WI38 (cell line): Measurements from ENCODE around the gene OTUD6A.

Experiments used
- H3K4me3 ChIP-seq: 2 replicates; pipeline ENCODE4 v1.5.1; 2011; ENCODE audit warnings: low read depth, mild to moderate bottlenecking, control low read depth, low read length
- CTCF ChIP-seq: IDR thresholded peaks from 2 replicates; pipeline ENCODE4 v1.5.1; 2012; ENCODE audit warnings: low read depth, mild to moderate bottlenecking, control low read depth, low read length

The OTUD6A gene

GRCh38 chrX:70038515-70038914 lies 23.7 kb upstream of the OTUD6A start:
- H3K4me3 ChIP-seq = no peak overlapping the region
- TF ChIP-seq CTCF = no peak

- TF ChIP-seq CTCF = no peak
- H3K4me3 ChIP-seq = no peak overlapping the region
These were observed 23.3 kb upstream of the OTUD6A start for GRCh38 chrX:70038951-70039350.

GRCh38 chrX:70039758-70040157 lies 22.5 kb upstream of the OTUD6A start:
- TF ChIP-seq CTCF = no peak
- no peak overlapping the region for H3K4me3 ChIP-seq

- no peak overlapping the region for H3K4me3 ChIP-seq
- no peak for TF ChIP-seq CTCF
These were observed 20.3 kb upstream of the OTUD6A start for GRCh38 chrX:70041993-70042392.

- TF ChIP-seq CTCF = no peak
- H3K4me3 ChIP-seq = no peak overlapping the region
These were observed 19.6 kb upstream of the OTUD6A start for GRCh38 chrX:70042399-70043371.

- no peak for TF ChIP-seq CTCF
- H3K4me3 ChIP-seq = no peak overlapping the region
These were observed 18.6 kb upstream of the OTUD6A start for GRCh38 chrX:70043685-70044084.

- no peak for TF ChIP-seq CTCF
- H3K4me3 ChIP-seq = no peak overlapping the region
These were observed 17.6 kb upstream of the OTUD6A start for GRCh38 chrX:70044541-70045245.
